Urothelium cell line (cell line): ENCODE results near the gene KIAA0232.
"Not testable (repeated sequence)": the region's sequence is repeated elsewhere in the genome, so short reads cannot be mapped to it uniquely, and the experiment has no call there.

Experiments used
- DNase-seq: peaks from one replicate; pipeline ENCODE4 v3.0.0; 2011; ENCODE audit warnings: low spot score, mixed read lengths
- FAIRE-seq: peaks from 2 replicates; lab custom pipeline; 2011; peaks lifted over from hg19 to GRCh38; lab: Jason Lieb, UNC

Gene KIAA0232

GRCh38 chr4:6875431-6875831, 92.9 kb downstream of the KIAA0232 start:
- DNase-seq (no peak), FAIRE-seq (no peak)

GRCh38 chr4:6876440-6876839, 93.9 kb downstream of the KIAA0232 start:
- no peak for FAIRE-seq
- DNase-seq, result no peak

- DNase-seq (no peak), FAIRE-seq (no peak)
These were observed 94.5 kb downstream of the KIAA0232 start for GRCh38 chr4:6877067-6877466.

- DNase-seq (no peak), FAIRE-seq (no peak)
These were observed 96.0 kb downstream of the KIAA0232 start for GRCh38 chr4:6878451-6879059.

GRCh38 chr4:6880691-6881090, 98.2 kb downstream of the KIAA0232 start:
- FAIRE-seq (no peak), DNase-seq (no peak)

- no peak for FAIRE-seq
- no peak for DNase-seq
These were observed 99.4 kb downstream of the KIAA0232 start for GRCh38 chr4:6881908-6882307.

GRCh38 chr4:6884341-6884870, 101.9 kb downstream of the KIAA0232 start:
- no peak for DNase-seq
- FAIRE-seq, result no peak

GRCh38 chr4:6885953-6886557, 103.5 kb downstream of the KIAA0232 start:
- DNase-seq (no peak), FAIRE-seq (no peak)

- FAIRE-seq, result no peak
- DNase-seq, result no peak
These were observed 104.4 kb downstream of the KIAA0232 start for GRCh38 chr4:6886886-6887285.

GRCh38 chr4:6887591-6888371, 105.3 kb downstream of the KIAA0232 start:
- FAIRE-seq, result no peak
- DNase-seq, result no peak

GRCh38 chr4:6888506-6889071, 106.1 kb downstream of the KIAA0232 start:
- FAIRE-seq (no peak), DNase-seq (no peak)

GRCh38 chr4:6889101-6889735, 106.7 kb downstream of the KIAA0232 start:
- DNase-seq (no peak), FAIRE-seq (no peak)

- FAIRE-seq (no peak), DNase-seq (no peak)
These were observed 107.3 kb downstream of the KIAA0232 start for GRCh38 chr4:6889736-6890324.

GRCh38 chr4:6890358-6890757, 107.8 kb downstream of the KIAA0232 start:
- DNase-seq, result no peak
- no peak for FAIRE-seq

- FAIRE-seq, result not testable (repeated sequence)
These were observed 108.4 kb downstream of the KIAA0232 start for GRCh38 chr4:6890971-6891370.

GRCh38 chr4:6891436-6892170, 109.1 kb downstream of the KIAA0232 start:
- FAIRE-seq, result no peak
- DNase-seq, result no peak

More at GRCh38 chr4:6890971-6891370, 108.4 kb downstream of the KIAA0232 start:
- DNase-seq, result not testable (repeated sequence)

GRCh38 chr4:6892190-6892908, 109.8 kb downstream of the KIAA0232 start:
- FAIRE-seq, result no peak
- DNase-seq, result no peak

GRCh38 chr4:6892909-6893202, 110.3 kb downstream of the KIAA0232 start:
- no peak for DNase-seq
- no peak for FAIRE-seq

- no peak for FAIRE-seq
- no peak for DNase-seq
These were observed 111.0 kb downstream of the KIAA0232 start for GRCh38 chr4:6893449-6894085.
